Ascending aorta (tissue), 2 donors: ENCODE data around the gene FOXN3. TPM values are rescaled to one million over a fixed set of nuclear protein-coding genes. Genes with fewer than 3 reads are reported as not detected.

ENCODE experiments used
- DNase-seq, 2 donors: peaks; one replicate each; pipeline ENCODE4 v3.0.0-alpha.2; 2019; ENCODE audit warnings: low spot score in 2 of 2
- H3K27ac ChIP-seq, 2 donors: fragments of 200-600 bp; sonication (generic); one replicate each; pipeline ENCODE4 v1.5.1; 2016 to 2017; ENCODE audit warnings: mild to moderate bottlenecking in 1 of 2
- H3K27me3 ChIP-seq: fragments of 200-600 bp; sonication (generic); one replicate; pipeline ENCODE4 v1.5.1; 2017
- H3K36me3 ChIP-seq, 2 donors: fragments of 200-600 bp; sonication (generic); one replicate each; pipeline ENCODE4 v1.5.1; 2016
- H3K4me1 ChIP-seq, 2 donors: fragments of 200-600 bp; sonication (generic); one replicate each; pipeline ENCODE4 v1.5.1; 2016 to 2017; ENCODE audit warnings: mild to moderate bottlenecking in 1 of 2
- H3K4me3 ChIP-seq, 2 donors: fragments of 200-600 bp; sonication (generic); one replicate each; pipeline ENCODE4 v1.5.1; 2016 to 2017; ENCODE audit warnings: mild to moderate bottlenecking in 1 of 2
- H3K9me3 ChIP-seq, 2 donors: fragments of 200-600 bp; sonication (generic); one replicate each; pipeline ENCODE4 v1.5.1; 2016
- CTCF ChIP-seq, 3 experiments: fragments of 200-600 bp in 2 of 3; fragments of 450-650 bp in 1 of 3; sonication (generic) in 2 of 3; IDR thresholded peaks; one replicate each; pipeline ENCODE4 v1.5.1; 2016 to 2019; ENCODE audit warnings: antibody characterized with exemption in 3 of 3, mild to moderate bottlenecking in 1 of 3, moderate library complexity in 1 of 3
- intact Hi-C: fragments of 100-400 bp; cut with DNase I; formaldehyde crosslinking; loops from one replicate; pipeline ENCODE4 v1.15.1; 2023
- total RNA-seq: library from RNA; depleted of rRNA; stranded (reverse); fragments of >200 nt; gene quantifications from one replicate; pipeline ENCODE4 v1.1.0, GENCODE V29; 2016

The FOXN3 gene
- total RNA-seq, 1 donor from 2014 or later, result 96.3 TPM

GRCh38 chr14:89283327-89284060 lies 133.5 kb downstream of the FOXN3 start:
- Histone ChIP-seq H3K9me3 (no peaks in the 10 kb centered on the region), H3K36me3 (peaks cover 0 to 7% of the 10 kb centered on the region in 2 donors), H3K27me3 (no peaks in the 10 kb centered on the region), H3K4me3 (no peak overlapping the region), H3K27ac (peak overlapping the region; percentile 74 to 87), H3K4me1 (peaks cover 5 to 20% of the 10 kb centered on the region in 2 donors)
- DNase-seq, result peak in 1 of 2 donors; percentile 27
- intact Hi-C loops, result loop anchor here (2.0 kb wide), 1 partner anchor 19 kb away; no protein-coding TSS in a partner anchor
- no peak for TF ChIP-seq CTCF (IDR thresholded peaks at IDR 0.05)

GRCh38 chr14:89282191-89282590 lies 134.8 kb downstream of the FOXN3 start:
- intact Hi-C loops, result no loop called here
- Histone ChIP-seq H3K36me3 (peaks cover 0 to 7% of the 10 kb centered on the region in 2 donors), H3K9me3 (no peaks in the 10 kb centered on the region), H3K4me1 (peaks cover 5 to 20% of the 10 kb centered on the region in 2 donors), H3K27ac (peak overlapping the region in 1 of 2 donors; percentile 13), H3K27me3 (no peaks in the 10 kb centered on the region), H3K4me3 (no peak overlapping the region)
- DNase-seq, result peak in 1 of 2 donors; percentile 18
- no peak for TF ChIP-seq CTCF (IDR thresholded peaks at IDR 0.05)

GRCh38 chr14:89280600-89280999 lies 136.4 kb downstream of the FOXN3 start:
- H3K9me3 ChIP-seq, result no peaks in the 10 kb centered on the region
- intact Hi-C loops, result no loop called here
- peak in 1 of 2 donors; percentile 28 for DNase-seq
- no peak for TF ChIP-seq CTCF (IDR thresholded peaks at IDR 0.05)
- no peak overlapping the region for H3K4me3 ChIP-seq
- H3K27ac ChIP-seq, result no peak overlapping the region
- no peaks in the 10 kb centered on the region for H3K27me3 ChIP-seq
- peaks cover 0 to 7% of the 10 kb centered on the region in 2 donors for H3K36me3 ChIP-seq
- peaks cover 5 to 19% of the 10 kb centered on the region in 2 donors for H3K4me1 ChIP-seq

GRCh38 chr14:89279649-89280232 lies 137.3 kb downstream of the FOXN3 start:
- intact Hi-C loops, result no loop called here
- no peaks in the 10 kb centered on the region for H3K9me3 ChIP-seq
- no peaks in the 10 kb centered on the region for H3K27me3 ChIP-seq
- no peak overlapping the region for H3K4me3 ChIP-seq
- no peak for TF ChIP-seq CTCF (IDR thresholded peaks at IDR 0.05)
- peak in 1 of 2 donors; percentile 22 for DNase-seq
- H3K36me3 ChIP-seq, result peaks cover 0 to 7% of the 10 kb centered on the region in 2 donors
- peaks cover 5 to 13% of the 10 kb centered on the region in 2 donors for H3K4me1 ChIP-seq
- no peak overlapping the region for H3K27ac ChIP-seq

GRCh38 chr14:89277203-89277602 lies 139.8 kb downstream of the FOXN3 start:
- Histone ChIP-seq H3K4me1 (no peaks in the 10 kb centered on the region), H3K9me3 (no peaks in the 10 kb centered on the region), H3K27ac (no peak overlapping the region), H3K4me3 (no peak overlapping the region), H3K36me3 (peaks cover 0 to 7% of the 10 kb centered on the region in 2 donors), H3K27me3 (no peaks in the 10 kb centered on the region)
- TF ChIP-seq CTCF (IDR thresholded peaks at IDR 0.05), result no peak
- intact Hi-C loops, result no loop called here
- peak in 1 of 2 donors; percentile 16 for DNase-seq
